Right lobe of liver (tissue), 4 donors: ENCODE measurements around the gene OR52N4.

Experiments used
- CTCF ChIP-seq, 4 donors: fragments of 200-600 bp in 3 of 4; fragments of 450-650 bp in 1 of 4; IDR thresholded peaks; one replicate each; pipeline versions ENCODE4 v1.5.1 to v1.8.0; 2016 to 2022; ENCODE audit warnings: antibody characterized with exemption in 4 of 4, mild to moderate bottlenecking in 2 of 4
- POLR2A ChIP-seq: fragments of 450-650 bp; IDR thresholded peaks from one replicate; pipeline ENCODE4 v1.6.1; 2017; ENCODE audit warnings: antibody characterized with exemption, mild to moderate bottlenecking
- donor health status: DM: no; HTN: no; CAD: no.
- donor health status: DM: no; HTN: no; CAD: no.
- donor health status: DM: no; HTN: yes; CAD: no.

DNA sequence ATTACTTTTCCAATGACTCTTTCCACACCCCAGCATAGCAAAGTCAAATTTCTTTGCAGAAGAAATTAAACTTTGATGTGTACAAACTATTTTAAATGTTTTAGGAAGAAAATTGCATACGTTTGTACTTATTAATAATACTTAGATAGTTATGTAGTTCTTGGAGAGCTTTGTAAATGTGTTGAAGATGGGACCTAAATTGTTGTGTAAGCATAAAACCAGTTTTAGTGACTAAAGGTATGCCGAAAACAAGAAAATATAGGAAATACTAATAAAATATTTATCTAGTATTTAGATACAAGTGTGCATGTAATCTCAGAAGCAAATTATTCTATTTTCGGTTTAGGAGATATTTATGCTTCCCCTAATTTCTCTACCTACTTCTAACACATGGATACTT is 4.2 kb upstream of the OR52N4 start:
- no peak for TF ChIP-seq CTCF (IDR thresholded peaks at IDR 0.05)
- TF ChIP-seq POLR2A, result no peak
